Measurements from ENCODE around the gene AUNIP.
"Not testable (repeated sequence)": the region's sequence is repeated elsewhere in the genome, so short reads cannot be mapped to it uniquely, and the experiment has no call there.

AUNIP gene

DNA sequence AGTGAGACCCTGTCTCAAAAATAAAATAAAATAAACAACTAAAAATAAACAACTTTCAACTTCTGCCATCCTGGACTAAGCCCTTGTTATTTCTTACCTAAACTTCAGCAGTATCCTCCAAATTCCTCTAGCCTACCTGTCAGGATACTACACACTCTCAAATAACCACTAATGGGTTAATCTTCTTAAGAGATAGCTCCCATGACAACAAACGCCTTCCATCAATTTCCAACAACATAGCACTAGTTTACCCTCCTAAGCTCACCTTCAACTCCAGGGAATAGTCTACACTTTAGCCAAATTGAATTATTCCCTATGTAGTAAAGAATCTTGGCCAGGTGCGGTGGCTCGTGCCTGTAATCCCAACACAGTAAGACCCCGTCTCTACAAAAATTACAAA, 11.3 kb downstream of the AUNIP start:
- DNase-seq (ENCODE audit: low spot score) = no peak

DNA sequence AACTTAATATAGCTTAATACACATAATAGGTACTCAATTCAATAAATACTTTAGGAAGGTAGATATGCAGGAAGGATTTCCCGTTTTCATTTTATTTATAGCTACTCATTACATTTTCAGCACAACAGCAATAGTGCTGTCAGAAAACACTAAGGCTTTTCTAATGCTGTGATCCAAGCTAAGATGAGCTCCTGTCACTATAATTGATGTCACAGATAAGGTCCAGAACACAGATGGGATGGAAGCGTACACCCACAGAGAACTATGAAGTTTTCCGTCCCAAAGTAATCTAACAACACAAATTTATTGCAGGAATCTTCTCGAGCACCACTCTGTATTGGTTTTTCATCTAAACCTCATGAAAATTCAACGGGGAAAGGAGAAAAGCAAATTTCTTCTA, 13.6 kb downstream of the AUNIP start:
- in situ Hi-C loops (cut with MboI; ENCODE audit: low pct_unique_long_range_greater_than_20kb, low sequenced_read_pairs, unreplicated experiment) = no loop called here
- no peak for DNase-seq (ENCODE audit: low spot score)
- TF ChIP-seq CTCF (IDR thresholded peaks at IDR 0.05; ENCODE audit: extremely low read depth, insufficient read depth, missing control alignments) = no peak

More for the DNA sequence above, 11.3 kb downstream of the AUNIP start:
- TF ChIP-seq CTCF (IDR thresholded peaks at IDR 0.05; ENCODE audit: extremely low read depth, insufficient read depth, missing control alignments) = no peak
- in situ Hi-C loops (cut with MboI; ENCODE audit: low pct_unique_long_range_greater_than_20kb, low sequenced_read_pairs, unreplicated experiment) = no loop called here

DNA sequence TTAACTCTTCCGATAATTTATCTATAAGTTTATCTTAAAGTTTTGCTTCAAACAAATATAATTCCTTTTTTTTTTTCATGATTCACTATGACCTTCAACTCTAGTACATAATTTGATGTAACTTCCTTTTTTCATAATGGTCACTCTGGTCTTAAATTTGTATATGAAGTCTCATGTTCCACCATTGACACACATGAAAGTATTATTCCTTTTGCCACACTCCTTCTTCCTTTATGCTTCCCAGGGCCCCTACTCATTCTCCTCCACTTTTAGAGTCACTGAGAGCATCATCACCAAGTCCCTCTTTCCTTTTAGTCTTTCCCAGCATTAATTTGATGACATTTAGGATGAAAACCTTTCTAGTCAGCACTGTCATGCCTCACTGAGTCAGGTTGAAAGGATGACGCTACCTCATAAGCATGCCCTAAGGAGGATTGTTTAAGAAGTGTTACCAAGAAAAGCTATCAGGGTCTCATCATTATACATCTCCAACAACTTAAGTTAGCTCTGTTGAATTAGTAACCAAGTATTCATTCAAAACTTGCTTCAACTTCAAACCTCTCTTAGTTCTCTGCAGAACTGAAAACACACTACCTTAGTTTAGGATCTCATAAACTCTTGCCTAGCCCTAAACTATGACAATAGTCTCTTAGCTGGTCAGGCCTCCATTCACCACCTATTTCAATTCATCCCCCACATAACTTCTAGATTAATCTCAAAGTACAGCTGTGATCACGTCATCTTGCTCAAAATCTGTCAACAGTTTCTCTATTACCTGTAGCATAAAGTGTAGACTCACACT, 14.5 kb downstream of the AUNIP start:
- DNase-seq (ENCODE audit: low spot score) = peak; percentile 23
- in situ Hi-C loops (cut with MboI; ENCODE audit: low pct_unique_long_range_greater_than_20kb, low sequenced_read_pairs, unreplicated experiment) = no loop called here
- no peak for TF ChIP-seq CTCF (IDR thresholded peaks at IDR 0.05; ENCODE audit: extremely low read depth, insufficient read depth, missing control alignments)

GRCh38 chr1:25843483-25843882, 15.8 kb downstream of the AUNIP start:
- DNase-seq (ENCODE audit: low spot score) = no peak
- in situ Hi-C loops (cut with MboI; ENCODE audit: low pct_unique_long_range_greater_than_20kb, low sequenced_read_pairs, unreplicated experiment) = no loop called here
- TF ChIP-seq CTCF (IDR thresholded peaks at IDR 0.05; ENCODE audit: extremely low read depth, insufficient read depth, missing control alignments) = no peak

DNA sequence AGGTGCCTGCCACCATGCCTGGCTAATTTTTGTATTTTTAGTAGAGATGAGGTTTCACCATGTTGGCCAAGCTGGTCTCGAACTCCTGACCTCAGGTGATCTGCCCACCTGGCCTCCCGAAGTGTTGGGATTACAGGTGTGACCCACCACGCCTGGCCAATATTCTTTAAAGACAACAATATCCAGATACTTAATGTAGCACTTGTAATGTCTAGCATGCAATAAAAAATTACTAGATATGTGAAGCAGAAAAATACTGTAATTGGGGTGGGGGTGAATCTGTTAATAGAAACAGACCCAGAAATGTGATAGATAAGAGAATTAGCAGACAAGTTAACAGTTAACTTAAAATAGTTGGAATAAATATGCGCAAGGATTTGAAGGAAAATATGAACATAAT, 19.4 kb downstream of the AUNIP start:
- not testable (repeated sequence) for DNase-seq (ENCODE audit: low spot score)
- in situ Hi-C loops (cut with MboI; ENCODE audit: low pct_unique_long_range_greater_than_20kb, low sequenced_read_pairs, unreplicated experiment) = loop anchor here (10.0 kb wide), 1 partner anchor 165 kb away; no protein-coding TSS in a partner anchor

- in situ Hi-C loops (cut with MboI; ENCODE audit: low pct_unique_long_range_greater_than_20kb, low sequenced_read_pairs, unreplicated experiment) = loop anchor here (10.0 kb wide), 1 partner anchor 167 kb away; no protein-coding TSS in a partner anchor
- TF ChIP-seq CTCF (IDR thresholded peaks at IDR 0.05; ENCODE audit: extremely low read depth, insufficient read depth, missing control alignments) = peak; percentile 53
- DNase-seq (ENCODE audit: low spot score) = no peak
Observed at GRCh38 chr1:25837262-25837875, 21.9 kb downstream of the AUNIP start.

GRCh38 chr1:25836695-25837094, 22.6 kb downstream of the AUNIP start:
- no peak for TF ChIP-seq CTCF (IDR thresholded peaks at IDR 0.05; ENCODE audit: extremely low read depth, insufficient read depth, missing control alignments)
- in situ Hi-C loops (cut with MboI; ENCODE audit: low pct_unique_long_range_greater_than_20kb, low sequenced_read_pairs, unreplicated experiment) = loop anchor here (10.0 kb wide), 1 partner anchor 168 kb away; no protein-coding TSS in a partner anchor
- no peak for DNase-seq (ENCODE audit: low spot score)

Data from GM13977 (cell line).